NCI-H187 treated with DMSO at 0.1 percent for 48 hours (cell line): ENCODE measurements around the gene HMGXB4.
"Not testable (repeated sequence)": the region's sequence is repeated elsewhere in the genome, so short reads cannot be mapped to it uniquely, and the experiment has no call there.

Experiments
- DNase-seq: peaks from one replicate; lab custom pipeline; 2025; lab: John Stamatoyannopoulos, UW

HMGXB4 gene, protein sequence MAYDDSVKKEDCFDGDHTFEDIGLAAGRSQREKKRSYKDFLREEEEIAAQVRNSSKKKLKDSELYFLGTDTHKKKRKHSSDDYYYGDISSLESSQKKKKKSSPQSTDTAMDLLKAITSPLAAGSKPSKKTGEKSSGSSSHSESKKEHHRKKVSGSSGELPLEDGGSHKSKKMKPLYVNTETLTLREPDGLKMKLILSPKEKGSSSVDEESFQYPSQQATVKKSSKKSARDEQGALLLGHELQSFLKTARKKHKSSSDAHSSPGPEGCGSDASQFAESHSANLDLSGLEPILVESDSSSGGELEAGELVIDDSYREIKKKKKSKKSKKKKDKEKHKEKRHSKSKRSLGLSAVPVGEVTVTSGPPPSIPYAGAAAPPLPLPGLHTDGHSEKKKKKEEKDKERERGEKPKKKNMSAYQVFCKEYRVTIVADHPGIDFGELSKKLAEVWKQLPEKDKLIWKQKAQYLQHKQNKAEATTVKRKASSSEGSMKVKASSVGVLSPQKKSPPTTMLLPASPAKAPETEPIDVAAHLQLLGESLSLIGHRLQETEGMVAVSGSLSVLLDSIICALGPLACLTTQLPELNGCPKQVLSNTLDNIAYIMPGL

GRCh38 chr22:35257321-35258190 lies at the start of gene HMGXB4:
Gene HMGXB4, plus strand, starts transcription at chr22:35257493. Its CDS starts 4,898 bp downstream, at chr22:35262391.
- no peak for DNase-seq

- DNase-seq: no peak
These were observed 49.3 kb upstream of the HMGXB4 start for GRCh38 chr22:35208003-35208402.

GRCh38 chr22:35209203-35209602 lies 48.1 kb upstream of the HMGXB4 start:
- DNase-seq: no peak

DNA sequence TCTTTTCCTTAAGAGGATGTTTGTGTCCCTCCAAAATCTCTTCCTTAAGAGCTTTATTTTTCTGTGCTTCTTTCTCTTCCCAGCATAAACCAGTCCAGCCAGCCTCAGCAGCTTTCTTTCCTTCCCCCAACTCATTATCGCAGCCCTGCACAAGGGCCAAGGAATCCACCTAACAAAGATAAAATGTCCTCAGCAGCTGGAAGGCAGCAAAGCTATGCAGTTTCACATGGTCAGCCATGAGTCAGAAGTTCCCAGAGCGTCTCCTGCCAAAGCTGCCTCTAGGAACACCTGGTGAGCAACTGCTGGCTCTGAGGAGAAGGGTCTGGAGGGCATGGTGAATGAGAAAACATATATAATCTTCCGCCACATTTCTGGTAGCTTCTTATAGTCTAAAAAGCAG lies 45.3 kb upstream of the HMGXB4 start:
- DNase-seq: no peak

GRCh38 chr22:35212996-35213395 lies 44.3 kb upstream of the HMGXB4 start:
- DNase-seq: no peak

GRCh38 chr22:35214968-35215367 lies 42.3 kb upstream of the HMGXB4 start:
- DNase-seq: no peak

DNA sequence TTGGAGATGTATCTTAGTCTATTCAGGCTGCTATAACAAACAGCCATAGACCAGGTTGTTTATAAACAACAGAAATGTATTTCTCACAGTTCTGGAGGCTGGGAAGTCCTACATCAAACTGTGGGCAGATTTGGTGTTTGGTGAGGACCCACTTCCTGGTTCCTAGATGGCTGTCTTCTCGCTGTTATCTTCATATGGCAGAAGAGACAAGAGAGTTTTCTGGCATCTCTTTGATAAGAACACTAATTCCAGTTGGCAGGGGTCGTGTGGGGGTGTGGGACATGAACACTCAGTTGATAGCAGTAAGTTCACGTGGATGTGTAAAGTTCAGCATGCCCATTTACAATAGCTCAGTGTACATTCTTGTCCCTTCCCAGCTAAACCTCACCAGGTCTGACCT lies 41.3 kb upstream of the HMGXB4 start:
- no peak for DNase-seq

GRCh38 chr22:35217527-35217926 lies 39.8 kb upstream of the HMGXB4 start:
- no peak for DNase-seq

DNA sequence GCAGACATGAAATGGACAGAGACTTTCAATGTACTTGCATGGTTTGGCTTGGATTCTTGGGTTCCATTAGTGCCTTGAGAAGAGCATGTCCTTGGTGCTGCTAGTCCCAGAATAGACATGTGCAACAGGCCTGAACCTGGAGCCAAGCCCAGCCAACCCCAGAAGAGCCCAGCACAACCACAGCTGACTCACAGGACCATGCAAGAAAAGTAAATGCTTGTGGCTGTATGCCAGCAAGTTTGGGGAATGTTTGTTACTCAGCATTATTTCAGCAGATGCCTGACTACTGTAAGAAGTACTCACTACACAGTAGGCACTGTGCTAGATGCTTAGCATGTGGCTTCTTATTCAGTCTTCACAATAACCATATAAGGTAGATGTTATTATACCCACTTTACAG lies 39.2 kb upstream of the HMGXB4 start:
- no peak for DNase-seq

DNA sequence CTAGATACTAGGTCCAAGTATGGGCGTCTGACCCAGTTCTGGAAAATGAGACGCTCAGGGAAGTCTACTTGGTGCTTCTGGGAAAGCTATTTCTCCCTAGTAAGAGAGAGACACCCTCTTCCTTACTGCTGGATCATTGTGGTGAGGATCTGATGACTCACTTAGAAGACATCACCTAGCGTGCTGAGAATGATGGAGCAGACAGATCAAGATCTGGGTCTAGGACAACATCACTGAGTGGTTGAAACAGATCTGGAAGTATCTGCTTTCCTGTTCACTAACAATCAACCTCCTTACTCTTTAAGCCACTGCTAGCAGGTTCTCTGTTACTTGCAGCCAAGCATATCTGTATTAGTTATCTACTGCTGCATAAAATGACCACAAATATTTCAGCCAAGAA lies 38.3 kb upstream of the HMGXB4 start:
- no peak for DNase-seq

DNA sequence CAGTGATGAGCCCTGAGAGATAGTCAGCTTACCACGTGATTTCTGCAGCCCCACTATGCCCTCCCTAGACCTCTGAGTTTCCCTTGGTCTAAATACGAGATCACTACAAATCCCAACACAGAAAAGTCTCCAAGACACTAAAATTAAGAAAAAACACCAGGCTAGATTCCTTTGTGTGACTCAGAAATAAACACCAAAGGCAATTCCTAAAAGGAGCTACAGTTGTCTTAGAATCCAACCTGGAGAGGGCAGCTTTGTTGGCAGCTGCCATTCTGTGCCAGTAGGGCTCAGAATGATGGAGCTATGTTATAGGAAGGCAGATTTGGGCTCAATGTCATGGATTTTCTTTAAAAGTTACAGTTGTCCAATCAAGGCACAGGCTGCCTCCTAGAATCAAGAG lies 37.1 kb upstream of the HMGXB4 start:
- no peak for DNase-seq

DNA sequence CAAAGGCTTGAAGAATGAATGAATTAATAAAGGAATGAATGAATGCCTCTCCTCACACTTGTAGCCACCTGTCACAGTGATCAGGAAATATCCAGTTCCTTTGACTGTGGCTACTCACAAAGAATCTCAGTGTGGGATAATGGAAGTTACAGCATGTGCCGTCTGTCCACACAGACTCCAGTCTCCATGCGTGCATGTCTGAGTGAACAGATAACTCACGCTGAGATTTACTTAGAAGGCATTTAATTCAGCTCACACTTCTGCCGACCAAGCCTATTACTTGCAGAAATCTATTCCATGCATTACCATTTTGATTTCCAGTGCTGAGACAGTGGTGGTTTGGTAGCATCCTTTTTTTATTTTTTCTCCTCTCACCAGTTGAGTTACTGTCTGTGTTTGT lies 32.3 kb upstream of the HMGXB4 start:
- no peak for DNase-seq

GRCh38 chr22:35226958-35227647 lies 30.2 kb upstream of the HMGXB4 start:
- DNase-seq: no peak

GRCh38 chr22:35229865-35230264 lies 27.4 kb upstream of the HMGXB4 start:
- DNase-seq: no peak

GRCh38 chr22:35230417-35230816 lies 26.9 kb upstream of the HMGXB4 start:
- no peak for DNase-seq

DNA sequence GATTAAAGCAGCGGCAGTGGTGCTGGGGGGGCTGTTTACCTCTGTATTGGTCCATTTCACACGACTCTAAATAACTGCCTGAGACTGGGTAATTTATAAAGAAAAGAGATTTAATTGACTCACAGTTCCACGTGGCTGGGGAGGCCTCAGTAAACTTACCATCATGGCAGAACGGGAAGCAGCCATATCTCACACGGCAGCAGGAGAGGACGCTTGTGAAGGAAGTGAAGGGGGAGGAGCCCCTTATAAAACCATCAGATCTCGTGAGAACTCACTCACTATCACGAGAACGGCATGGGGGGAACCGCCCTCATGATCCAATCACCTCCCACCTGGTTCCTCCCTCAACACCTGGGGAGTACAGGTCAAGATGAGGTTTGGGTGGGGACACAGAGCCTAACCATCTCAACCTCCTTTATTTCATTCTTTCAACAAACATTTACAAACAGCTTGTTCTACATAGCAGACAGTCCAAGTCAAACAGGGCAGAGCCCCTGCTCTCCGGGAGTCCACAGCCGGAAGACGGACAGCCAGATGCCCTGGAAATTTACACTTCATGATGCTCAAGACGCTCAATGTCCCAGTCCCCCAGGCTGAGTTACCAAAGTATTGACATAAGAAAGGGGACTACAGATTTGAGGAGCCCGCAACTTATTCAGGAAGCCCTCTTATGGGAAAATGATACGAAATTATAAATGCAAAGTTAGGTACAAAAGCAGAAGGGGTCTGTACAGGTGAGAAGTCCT lies 26.3 kb upstream of the HMGXB4 start:
- DNase-seq: no peak

DNA sequence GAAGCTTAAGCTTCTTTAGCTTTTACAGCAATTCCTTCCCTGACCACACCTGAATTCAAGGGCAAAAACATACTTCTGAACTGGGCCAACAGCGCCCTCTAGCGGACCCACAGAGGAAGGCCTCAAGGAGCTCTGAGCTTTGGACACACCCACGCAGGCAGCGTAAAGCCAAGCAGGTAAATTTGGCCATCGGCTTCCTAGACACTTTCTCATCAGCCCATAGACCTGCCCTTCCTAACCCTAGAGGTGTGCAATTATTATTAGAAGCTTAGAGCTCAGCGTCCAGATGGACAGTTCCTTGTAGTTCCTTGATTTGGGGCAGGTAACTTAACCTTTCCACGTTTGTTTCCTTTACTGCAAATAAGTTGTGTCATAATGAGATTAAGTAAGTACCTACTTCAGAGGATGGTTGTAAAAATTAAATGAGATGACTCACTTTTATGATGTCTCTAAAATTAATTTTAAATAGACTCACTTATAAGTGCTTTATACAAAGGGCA lies 25.7 kb upstream of the HMGXB4 start:
- peak; percentile 38 for DNase-seq

DNA sequence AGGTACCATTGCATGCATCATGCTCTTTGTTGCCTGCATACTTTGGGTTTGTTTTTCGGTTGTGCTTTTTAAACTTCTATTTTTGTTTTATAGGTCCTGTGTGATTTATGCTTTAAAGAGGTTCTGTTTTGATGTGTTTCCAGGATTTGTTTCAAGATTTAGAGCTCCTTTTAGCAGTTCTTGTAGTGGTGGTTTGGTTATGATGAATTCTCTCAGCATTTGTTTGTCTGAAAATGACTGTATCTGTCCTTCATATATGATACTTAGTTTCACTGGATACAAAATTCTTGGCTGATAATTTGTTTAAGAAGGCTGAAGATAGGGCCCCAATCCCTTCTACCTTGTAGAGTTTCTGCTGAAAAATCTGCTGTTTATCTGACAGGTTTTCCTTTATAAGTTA lies 18.5 kb upstream of the HMGXB4 start:
- DNase-seq: not testable (repeated sequence)

GRCh38 chr22:35244507-35244906 lies 12.8 kb upstream of the HMGXB4 start:
- DNase-seq: not testable (repeated sequence)

DNA sequence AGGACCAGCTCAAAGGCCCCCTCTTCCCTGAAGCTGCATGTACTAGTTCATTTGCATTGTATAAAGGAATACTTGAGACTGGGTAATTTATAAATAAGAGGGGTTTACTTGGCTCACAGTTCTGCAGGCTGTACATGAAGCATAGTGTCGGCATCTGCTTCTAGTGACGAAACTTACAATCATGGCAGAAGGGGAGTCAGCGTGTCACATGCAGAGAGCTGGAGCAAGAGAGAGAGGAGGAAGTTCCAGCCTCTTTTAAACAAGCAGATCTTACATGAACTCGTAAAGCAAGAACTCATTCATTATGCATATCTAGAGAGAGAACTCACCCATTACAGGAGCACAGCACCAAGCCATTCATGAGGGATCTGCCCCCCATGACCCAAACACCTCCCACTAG lies 7.1 kb upstream of the HMGXB4 start:
- DNase-seq: no peak

- no peak for DNase-seq
These were observed 3.3 kb upstream of the HMGXB4 start for GRCh38 chr22:35253946-35254345.
